ENCODE measurements around the gene RAPGEF2. TPM values are rescaled to one million over a fixed set of nuclear protein-coding genes. Genes with fewer than 3 reads are reported as not detected.

Gene RAPGEF2
- total and polyA plus RNA-seq, 2 of the 8 experiments (the other 6 are each of a cell fraction or from before 2014, with no cell fraction given): 24.4 to 48.6 TPM

DNA sequence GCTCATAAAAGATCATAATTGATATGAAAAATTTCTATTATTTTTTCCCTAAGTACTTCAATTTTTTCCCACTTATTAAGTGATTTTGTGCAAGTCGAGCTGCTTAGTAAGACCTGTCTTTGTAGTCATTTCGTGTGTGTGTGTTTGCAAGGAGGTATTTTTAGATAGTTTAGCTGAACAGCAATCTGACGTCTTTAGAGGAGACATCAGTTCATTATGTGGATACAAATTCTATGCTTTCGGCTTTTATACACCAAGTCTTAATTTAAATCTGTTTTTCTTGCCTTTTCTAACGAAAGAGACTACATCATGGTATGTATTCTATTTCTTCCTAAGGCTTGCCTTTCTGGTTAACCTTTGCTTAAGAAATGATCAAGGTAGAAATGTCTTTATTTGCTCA is 179.4 kb downstream of the RAPGEF2 start:
- H3K56ac ChIP-seq (replicated peaks; ENCODE audit: insufficient read length, low read depth, low read length): no peak overlapping the region
- H3K4me2 ChIP-seq (ENCODE audit: insufficient read depth in 1 of 2, low read depth in 2 of 2, low read length in 2 of 2): no peak overlapping the region
- no peaks in the 10 kb centered on the region for H3K27me3 ChIP-seq (replicated peaks in 1 of 4; ENCODE audit: control insufficient read depth in 3 of 4, extremely low read depth in 1 of 4, insufficient read depth in 3 of 4, low read length in 3 of 4)
- no peak overlapping the region for H2BK12ac ChIP-seq (ENCODE audit: low read depth, low read length)
- H4K20me1 ChIP-seq (replicated peaks in 1 of 2; ENCODE audit: control insufficient read depth in 1 of 2, insufficient read depth in 2 of 2, low read length in 2 of 2): peaks cover 0 to 2% of the 10 kb centered on the region in 2 experiments
- no peak overlapping the region for H3K18ac ChIP-seq (ENCODE audit: extremely low read depth, low read length)
- peaks cover 0 to 5% (median 1%) of the 10 kb centered on the region in 4 experiments; a peak in 2 of 7 replicates for H3K4me1 ChIP-seq (replicated peaks in 1 of 4; ENCODE audit: control insufficient read depth in 3 of 4, insufficient read depth in 4 of 4, low read length in 3 of 4)
- H2BK120ac ChIP-seq (replicated peaks; ENCODE audit: low read depth, low read length): no peak overlapping the region
- POLR2A ChIA-PET (ENCODE audit: partially characterized antibody): no interaction called here
- 85% methylated on average over 5 of the region's 5 CpGs; no CpG with 5 or more reads in 1 of the 2 experiments for WGBS, 2 experiments (ENCODE audit: extremely low coverage in 1 of 2, insufficient coverage in 1 of 2, insufficient read length in 1 of 2, insufficient replicate concordance in 2 of 2, low coverage in 1 of 2, low lambda C conversion rate in 2 of 2, missing lambda C conversion rate in 1 of 2)
- no peak overlapping the region for H4K8ac ChIP-seq (ENCODE audit: extremely low read depth, insufficient read depth, low read length)
- no peak overlapping the region for H3K4ac ChIP-seq (replicated peaks; ENCODE audit: insufficient read length, low read depth, low read length)
- H3K23ac ChIP-seq (ENCODE audit: insufficient read length): no peak overlapping the region
- H3K23me2 ChIP-seq (ENCODE audit: low read depth, low read length): no peaks in the 10 kb centered on the region; the same call in 1 of the 2 replicates
- no peak overlapping the region for H2AFZ ChIP-seq (ENCODE audit: low read length)
- no peak overlapping the region for H2BK15ac ChIP-seq (ENCODE audit: low read length)
- no peak overlapping the region for H4K91ac ChIP-seq (replicated peaks; ENCODE audit: insufficient read length, low read length)
- H3K79me1 ChIP-seq (ENCODE audit: low read depth, low read length): no peaks in the 10 kb centered on the region
- H3K14ac ChIP-seq (ENCODE audit: insufficient read length): no peak overlapping the region
- CTCF ChIA-PET (ENCODE audit: partially characterized antibody): interaction anchor here (0.7 to 1.2 kb wide), 3 partner anchors 9 to 420 kb away, joined by 3 to 5 read pairs (median 3); no protein-coding TSS in a partner anchor
- no peak overlapping the region for H3K9ac ChIP-seq (replicated peaks in 1 of 4; ENCODE audit: extremely low read depth in 1 of 4, low read depth in 3 of 4, low read length in 3 of 4)
- no peak for DNase-seq (ENCODE audit: low read depth in 1 of 2, low spot score in 2 of 2)
- H2BK5ac ChIP-seq (ENCODE audit: low read depth, low read length): no peak overlapping the region
- no peak for FAIRE-seq
- H3K27ac ChIP-seq (ENCODE audit: low read depth, low read length): no peak overlapping the region
- no peaks in the 10 kb centered on the region; a peak in 2 of 4 replicates for H3K79me2 ChIP-seq (ENCODE audit: control insufficient read depth in 1 of 2, insufficient read depth in 2 of 2, low read length in 2 of 2)
- H3K4me3 ChIP-seq (ENCODE audit: extremely low read depth in 1 of 4, insufficient read depth in 2 of 4, low read depth in 3 of 4, low read length in 4 of 4): no peak overlapping the region
- peak overlapping the region; percentile 66 for H4K5ac ChIP-seq (ENCODE audit: insufficient read length, low read depth, low read length)
- H2AK5ac ChIP-seq (ENCODE audit: low read depth, low read length): no peak overlapping the region
- H3K9me3 ChIP-seq (ENCODE audit: insufficient read depth in 2 of 2, low read depth in 1 of 2, low read length in 1 of 2): no peaks in the 10 kb centered on the region
- no peaks in the 10 kb centered on the region for H3K36me3 ChIP-seq (ENCODE audit: control insufficient read depth in 2 of 4, insufficient read depth in 4 of 4, low read length in 3 of 4)
- H2BK20ac ChIP-seq (ENCODE audit: low read length): no peak overlapping the region
- TF ChIP-seq RAD21 (IDR thresholded peaks at IDR 0.05 in 1 of 2, conservative IDR thresholded peaks at IDR 0.05 in 1 of 2; ENCODE audit: low read depth in 2 of 2, low read length in 2 of 2) (no peak), RXRA (IDR thresholded peaks at IDR 0.05; ENCODE audit: insufficient read depth, low read depth, low read length) (no peak), NRF1 (IDR thresholded peaks at IDR 0.05; ENCODE audit: low read depth, low read length) (no peak), BRCA1 (IDR thresholded peaks at IDR 0.05; ENCODE audit: low read depth, low read length) (no peak), POLR2A (IDR thresholded peaks at IDR 0.05; ENCODE audit: control extremely low read depth in 1 of 2, low read depth in 2 of 2, low read length in 2 of 2) (no peak)

Measured in H1 (cell line).